Measurements from ENCODE around the gene IDH3B. TPM values are rescaled to one million over a fixed set of nuclear protein-coding genes. Genes with fewer than 3 reads are reported as not detected.
"Not testable (repeated sequence)": the region's sequence is repeated elsewhere in the genome, so short reads cannot be mapped to it uniquely, and the experiment has no call there.

The IDH3B gene
- total and polyA plus RNA-seq, 2 donors (not counting 1 experiment from before 2014, with no cell fraction given) = 77.0 to 98.2 TPM

DNA sequence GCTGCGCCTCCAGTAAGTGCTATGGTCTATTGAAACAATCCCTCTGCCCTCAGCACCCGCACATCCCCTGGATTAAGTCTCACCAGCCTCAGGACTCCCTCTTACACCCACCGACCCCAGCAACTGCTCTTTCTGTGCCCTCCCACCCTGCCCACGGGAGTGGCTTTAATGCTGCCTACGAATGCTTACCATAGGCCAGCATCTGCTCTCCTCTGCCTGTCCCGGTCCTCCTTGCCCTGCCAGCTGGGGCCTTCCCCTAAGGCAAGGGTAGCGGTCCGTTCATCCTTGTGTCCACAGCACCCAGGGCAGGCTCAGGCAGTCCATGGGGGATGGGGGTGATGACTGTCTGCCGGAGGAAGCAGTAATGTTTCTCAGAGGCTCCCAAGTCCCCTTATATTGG, 32.6 kb upstream of the IDH3B start:
- H2AFZ ChIP-seq (ENCODE audit: low read length) = no peak overlapping the region
- TF ChIP-seq, protein P1, sequence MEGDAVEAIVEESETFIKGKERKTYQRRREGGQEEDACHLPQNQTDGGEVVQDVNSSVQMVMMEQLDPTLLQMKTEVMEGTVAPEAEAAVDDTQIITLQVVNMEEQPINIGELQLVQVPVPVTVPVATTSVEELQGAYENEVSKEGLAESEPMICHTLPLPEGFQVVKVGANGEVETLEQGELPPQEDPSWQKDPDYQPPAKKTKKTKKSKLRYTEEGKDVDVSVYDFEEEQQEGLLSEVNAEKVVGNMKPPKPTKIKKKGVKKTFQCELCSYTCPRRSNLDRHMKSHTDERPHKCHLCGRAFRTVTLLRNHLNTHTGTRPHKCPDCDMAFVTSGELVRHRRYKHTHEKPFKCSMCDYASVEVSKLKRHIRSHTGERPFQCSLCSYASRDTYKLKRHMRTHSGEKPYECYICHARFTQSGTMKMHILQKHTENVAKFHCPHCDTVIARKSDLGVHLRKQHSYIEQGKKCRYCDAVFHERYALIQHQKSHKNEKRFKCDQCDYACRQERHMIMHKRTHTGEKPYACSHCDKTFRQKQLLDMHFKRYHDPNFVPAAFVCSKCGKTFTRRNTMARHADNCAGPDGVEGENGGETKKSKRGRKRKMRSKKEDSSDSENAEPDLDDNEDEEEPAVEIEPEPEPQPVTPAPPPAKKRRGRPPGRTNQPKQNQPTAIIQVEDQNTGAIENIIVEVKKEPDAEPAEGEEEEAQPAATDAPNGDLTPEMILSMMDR (conservative IDR thresholded peaks at IDR 0.05 in 1 of 2, IDR thresholded peaks at IDR 0.05 in 1 of 2; ENCODE audit: low read depth in 1 of 2, low read length in 2 of 2) = no peak
- TF ChIP-seq EZH2 (IDR thresholded peaks at IDR 0.05; ENCODE audit: low read length, missing control alignments) = no peak
- H3K4me1 ChIP-seq (ENCODE audit: control insufficient read depth, extremely low read depth, insufficient read depth, low read length) = no peaks in the 10 kb centered on the region
- no peaks in the 10 kb centered on the region for H4K20me1 ChIP-seq (ENCODE audit: control insufficient read depth, extremely low read depth, insufficient read depth, low read length)
- peaks cover 47% of the 10 kb centered on the region for H3K27me3 ChIP-seq (ENCODE audit: control insufficient read depth, insufficient read depth, low read length)
- no peak overlapping the region for H3K9ac ChIP-seq (ENCODE audit: insufficient read depth, low read length)
- H3K4me3 ChIP-seq (replicated peaks in 1 of 4; ENCODE audit: control extremely low read depth in 1 of 4, insufficient read depth in 1 of 4, low read depth in 3 of 4, low read length in 4 of 4) = no peak overlapping the region
- DNase-seq (ENCODE audit: low read depth in 2 of 2) = no peak
- no peak overlapping the region for H3K4me2 ChIP-seq (ENCODE audit: extremely low read depth, insufficient read depth, low read length)
- no peak overlapping the region for H3K27ac ChIP-seq (ENCODE audit: insufficient read depth, low read length)
- no peaks in the 10 kb centered on the region for H3K36me3 ChIP-seq (ENCODE audit: control insufficient read depth, insufficient read depth, low read length)
- no peaks in the 10 kb centered on the region for H3K79me2 ChIP-seq (ENCODE audit: control insufficient read depth, insufficient read depth, low read length)
- no peaks in the 10 kb centered on the region for H3K9me3 ChIP-seq (ENCODE audit: control insufficient read depth, insufficient read depth, low read depth, low read length)

DNA sequence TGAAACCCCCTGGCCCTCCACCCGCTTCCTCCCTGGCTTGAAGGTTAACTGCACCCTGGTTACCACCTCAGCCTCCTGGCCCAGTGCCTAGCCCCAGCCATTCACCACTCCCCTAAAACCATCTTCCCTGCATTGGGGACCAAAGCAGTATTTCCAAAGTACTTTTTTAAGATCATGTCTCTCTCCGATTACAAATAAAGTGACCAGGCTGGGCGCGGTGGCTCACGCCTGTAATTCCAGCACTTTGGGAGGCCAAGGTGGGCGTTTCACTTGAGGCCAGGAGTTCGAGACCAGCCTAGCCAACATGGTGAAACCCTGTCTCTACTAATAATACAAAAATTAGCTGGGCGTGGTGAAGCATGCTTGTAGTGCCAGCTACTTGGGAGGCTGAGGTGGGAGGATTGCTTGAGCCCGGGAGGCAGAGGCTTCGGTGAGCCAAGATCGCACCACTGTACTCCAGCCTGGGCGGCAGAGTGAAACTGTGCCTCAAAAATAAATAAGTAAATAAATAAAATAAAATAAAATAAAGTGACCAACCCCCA, 32.0 kb upstream of the IDH3B start:
- not testable (repeated sequence) for H2AFZ ChIP-seq (ENCODE audit: low read length); H3K4me3 ChIP-seq (replicated peaks in 1 of 4; ENCODE audit: control extremely low read depth in 1 of 4, insufficient read depth in 1 of 4, low read depth in 3 of 4, low read length in 4 of 4); H3K4me1 ChIP-seq (ENCODE audit: control insufficient read depth, extremely low read depth, insufficient read depth, low read length); DNase-seq (ENCODE audit: low read depth in 2 of 2); H3K9me3 ChIP-seq (ENCODE audit: control insufficient read depth, insufficient read depth, low read depth, low read length); H3K4me2 ChIP-seq (ENCODE audit: extremely low read depth, insufficient read depth, low read length); H3K27ac ChIP-seq (ENCODE audit: insufficient read depth, low read length); H3K79me2 ChIP-seq (ENCODE audit: control insufficient read depth, insufficient read depth, low read length); H3K36me3 ChIP-seq (ENCODE audit: control insufficient read depth, insufficient read depth, low read length); H3K9ac ChIP-seq (ENCODE audit: insufficient read depth, low read length); H4K20me1 ChIP-seq (ENCODE audit: control insufficient read depth, extremely low read depth, insufficient read depth, low read length)
- H3K27me3 ChIP-seq (ENCODE audit: control insufficient read depth, insufficient read depth, low read length) = peaks cover 53% of the 10 kb centered on the region

DNA sequence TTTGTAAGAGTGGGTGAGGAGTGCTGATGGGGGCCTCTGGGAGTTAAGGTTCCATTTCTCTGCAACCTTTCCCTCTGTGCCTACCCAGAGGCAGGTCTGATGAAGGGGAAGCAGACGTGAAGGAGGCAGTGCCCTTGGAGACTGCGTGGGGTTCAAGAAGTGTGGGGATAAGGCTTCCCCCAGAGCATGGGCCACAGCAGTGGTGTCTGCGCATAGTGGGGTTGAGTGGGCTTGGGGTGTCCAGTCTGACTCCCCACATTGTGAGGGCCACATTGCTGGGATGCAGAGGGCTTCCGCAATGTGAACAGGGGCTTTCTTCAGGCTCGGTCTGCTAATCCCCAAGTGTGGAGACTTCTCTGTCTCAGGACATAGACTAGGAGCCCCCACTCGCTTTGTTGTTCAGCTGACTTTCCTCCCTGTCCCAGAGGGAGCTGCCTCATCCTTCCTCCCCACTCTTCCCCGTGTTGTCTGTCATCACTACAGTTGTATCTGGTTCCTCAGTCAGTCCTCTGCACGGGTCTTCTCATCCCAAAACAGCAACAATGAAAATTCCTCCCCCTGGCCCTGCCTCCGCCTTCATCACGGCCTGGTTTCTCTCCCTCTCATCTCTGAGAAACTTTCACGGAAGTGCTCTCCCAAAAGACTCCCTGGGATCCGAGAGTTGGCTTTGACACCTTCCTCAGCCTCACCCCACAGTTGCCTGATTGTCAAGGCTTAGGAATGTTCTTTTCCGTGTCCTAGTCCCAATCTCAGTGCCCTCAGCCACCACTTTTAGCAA, 31.4 kb upstream of the IDH3B start:
- H4K20me1 ChIP-seq (ENCODE audit: control insufficient read depth, extremely low read depth, insufficient read depth, low read length) = no peaks in the 10 kb centered on the region
- no peaks in the 10 kb centered on the region for H3K9me3 ChIP-seq (ENCODE audit: control insufficient read depth, insufficient read depth, low read depth, low read length)
- H3K27ac ChIP-seq (ENCODE audit: insufficient read depth, low read length) = no peak overlapping the region
- no peak for DNase-seq (ENCODE audit: low read depth in 2 of 2)
- no peak overlapping the region for H3K4me3 ChIP-seq (replicated peaks in 1 of 4; ENCODE audit: control extremely low read depth in 1 of 4, insufficient read depth in 1 of 4, low read depth in 3 of 4, low read length in 4 of 4)
- H3K4me1 ChIP-seq (ENCODE audit: control insufficient read depth, extremely low read depth, insufficient read depth, low read length) = no peaks in the 10 kb centered on the region
- H3K36me3 ChIP-seq (ENCODE audit: control insufficient read depth, insufficient read depth, low read length) = no peaks in the 10 kb centered on the region
- TF ChIP-seq, protein P1 (conservative IDR thresholded peaks at IDR 0.05 in 1 of 2, IDR thresholded peaks at IDR 0.05 in 1 of 2; ENCODE audit: low read depth in 1 of 2, low read length in 2 of 2) = no peak
- H3K27me3 ChIP-seq (ENCODE audit: control insufficient read depth, insufficient read depth, low read length) = peaks cover 55% of the 10 kb centered on the region
- H3K4me2 ChIP-seq (ENCODE audit: extremely low read depth, insufficient read depth, low read length) = no peak overlapping the region
- no peak overlapping the region for H3K9ac ChIP-seq (ENCODE audit: insufficient read depth, low read length)
- no peaks in the 10 kb centered on the region for H3K79me2 ChIP-seq (ENCODE audit: control insufficient read depth, insufficient read depth, low read length)
- H2AFZ ChIP-seq (ENCODE audit: low read length) = no peak overlapping the region

Data from fibroblast of lung (primary cell).